ENCODE results near the gene EYA2.

The EYA2 gene

GRCh38 chr20:47227119-47227518, 332.5 kb downstream of the EYA2 start:
- DNase-seq (ENCODE audit: low spot score): no peak

GRCh38 chr20:47227576-47227975, 332.9 kb downstream of the EYA2 start:
- no peak for DNase-seq (ENCODE audit: low spot score)

DNA sequence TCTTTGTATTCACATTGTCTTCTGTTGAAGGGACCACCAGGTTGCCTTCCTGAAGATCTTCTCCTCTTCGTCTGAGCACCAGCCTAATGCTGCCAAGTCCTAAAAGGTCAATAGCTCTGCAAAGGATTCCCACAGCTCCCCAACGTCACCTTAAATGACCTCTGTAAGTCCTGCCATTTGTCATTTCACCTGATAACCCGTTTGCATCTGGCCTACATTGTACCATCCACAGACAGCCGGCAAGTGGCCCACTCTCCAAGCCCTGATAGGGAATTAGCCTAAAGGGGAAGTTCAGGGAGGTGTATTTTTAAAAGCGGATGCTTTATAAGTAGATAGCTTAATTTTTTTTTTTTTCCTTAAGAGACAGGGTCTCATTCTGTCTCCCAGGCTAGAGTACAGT, 334.0 kb downstream of the EYA2 start:
- no peak for DNase-seq (ENCODE audit: low spot score)

- DNase-seq (ENCODE audit: low spot score): no peak
Measured at GRCh38 chr20:47230811-47231256, 336.2 kb downstream of the EYA2 start.

GRCh38 chr20:47231382-47232039, 336.9 kb downstream of the EYA2 start:
- no peak for DNase-seq (ENCODE audit: low spot score)

GRCh38 chr20:47232518-47232917, 337.9 kb downstream of the EYA2 start:
- no peak for DNase-seq (ENCODE audit: low spot score)

DNA sequence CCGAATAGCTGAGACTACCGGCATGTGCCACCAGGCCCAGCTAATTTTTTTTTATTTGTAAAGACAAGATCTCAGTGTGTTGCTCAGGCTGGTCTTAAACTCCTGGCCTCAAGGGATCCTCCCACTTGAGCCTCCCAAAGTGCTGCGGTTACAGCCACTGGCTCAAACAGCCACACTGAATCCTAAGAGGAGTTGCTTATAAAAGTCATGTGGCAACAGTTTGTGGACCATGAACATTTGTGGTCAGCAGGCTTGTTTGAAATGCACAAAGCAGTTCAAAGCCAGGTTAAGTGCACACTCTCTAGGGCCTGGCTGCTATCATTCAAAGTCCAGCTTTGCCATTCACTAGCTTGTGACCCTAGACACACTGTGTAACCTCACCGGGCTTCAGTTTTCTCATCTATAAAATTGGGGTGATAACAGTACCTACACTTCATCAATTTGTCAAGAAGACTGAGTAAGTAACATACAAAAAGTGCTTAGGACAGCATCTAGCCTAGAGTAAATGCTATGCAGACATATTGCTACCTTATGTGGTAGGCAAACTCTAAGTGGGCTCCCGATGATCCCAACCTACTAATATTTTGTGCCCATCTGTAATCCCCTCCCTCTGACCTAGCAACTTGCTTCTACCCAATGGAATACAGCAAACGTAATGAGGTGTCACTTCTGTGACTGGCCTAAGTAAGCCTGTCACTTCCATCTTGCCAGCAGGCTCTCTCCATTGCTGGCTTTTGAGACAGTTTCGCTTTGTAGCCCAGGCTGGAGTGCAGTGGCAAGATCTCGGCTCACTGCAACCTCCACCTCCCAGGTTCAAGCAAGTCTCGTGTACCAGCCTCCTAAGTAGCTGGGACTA, 338.9 kb downstream of the EYA2 start:
- DNase-seq (ENCODE audit: low spot score): no peak

DNA sequence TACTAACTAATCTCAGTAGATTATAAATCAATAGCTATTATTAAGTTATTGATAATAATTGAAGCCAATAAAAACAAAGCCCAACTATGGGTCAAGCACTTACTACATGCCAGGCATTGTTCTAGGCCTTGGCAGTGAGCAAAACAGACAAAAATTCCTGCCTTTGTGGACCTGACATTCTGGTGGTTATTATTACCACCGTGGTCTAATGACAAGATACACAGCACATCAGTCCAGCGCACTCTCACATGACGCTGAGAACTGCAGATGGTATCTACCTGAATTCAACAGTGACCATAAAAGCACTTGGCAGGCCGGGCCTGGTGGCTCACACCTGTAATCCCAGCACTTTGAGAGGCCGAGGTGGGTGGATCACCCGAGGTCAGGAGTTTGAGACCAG, 340.5 kb downstream of the EYA2 start:
- DNase-seq (ENCODE audit: low spot score): no peak

DNA sequence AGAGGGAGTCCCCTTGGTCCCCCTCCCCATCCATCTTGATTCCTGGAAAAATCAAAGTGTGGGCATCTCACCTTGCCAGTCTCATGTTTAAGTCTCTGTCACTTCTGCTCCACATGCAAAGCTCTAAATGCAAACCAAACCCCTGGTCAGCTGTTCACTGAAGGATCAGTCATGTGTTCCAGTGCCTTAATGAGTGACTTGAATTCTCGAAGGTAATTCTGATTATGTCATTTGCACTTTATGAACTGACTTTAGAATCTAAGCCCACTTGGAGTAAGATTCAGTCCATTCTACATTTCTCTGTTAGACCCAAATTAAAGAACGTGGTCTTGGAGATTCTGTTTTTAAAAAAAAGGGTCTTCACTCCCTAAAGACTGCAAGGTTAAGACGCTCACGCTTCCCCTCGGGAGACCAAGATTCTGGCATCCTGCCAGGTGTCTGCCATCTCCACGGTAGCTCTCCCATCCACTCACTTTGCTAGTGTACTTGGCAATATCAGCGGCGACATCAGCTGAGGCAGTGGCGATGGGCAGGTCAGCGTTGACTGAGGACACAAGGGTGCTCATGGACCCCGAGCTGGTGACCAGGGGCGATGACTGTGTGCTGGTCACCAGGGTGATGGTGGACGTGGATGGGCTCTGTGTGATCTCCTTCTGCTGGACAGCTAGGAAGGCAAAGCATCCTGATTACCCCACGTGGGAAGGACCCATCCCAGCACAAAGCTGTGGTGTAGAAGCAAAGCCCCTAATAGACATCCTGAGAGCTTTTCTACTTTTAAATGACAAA, 341.4 kb downstream of the EYA2 start:
- DNase-seq (ENCODE audit: low spot score): no peak

GRCh38 chr20:47236639-47236900, 341.9 kb downstream of the EYA2 start:
- DNase-seq (ENCODE audit: low spot score): no peak

DNA sequence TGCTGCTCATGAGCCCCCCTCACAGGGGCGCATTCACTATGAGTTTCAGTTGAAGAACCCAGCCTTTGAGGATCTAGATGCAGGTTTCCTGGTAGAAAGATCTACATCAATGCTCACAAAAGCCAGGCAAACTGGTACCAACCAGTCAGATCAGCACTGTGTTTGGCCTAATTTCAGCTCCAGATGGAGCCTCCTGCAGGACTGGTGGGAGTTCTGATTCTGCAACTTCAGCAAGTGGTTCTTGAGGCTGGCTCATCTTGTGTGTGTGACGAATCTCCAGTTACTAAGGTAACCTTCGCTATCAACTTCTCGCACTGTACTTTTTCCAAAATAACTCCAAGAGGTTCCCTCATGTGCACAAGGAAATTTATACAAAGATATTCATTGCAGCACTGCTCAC, 343.1 kb downstream of the EYA2 start:
- DNase-seq (ENCODE audit: low spot score): no peak
